H1 (cell line): Measurements from ENCODE around the gene PGRMC1. TPM values are rescaled to one million over a fixed set of nuclear protein-coding genes. Genes with fewer than 3 reads are reported as not detected.

Source experiments
- CTCF ChIA-PET: fragments of 300-600 bp; sonication (Branson Sonifier 250); formaldehyde crosslinking; loops from one replicate; lab custom pipeline; 2021; ENCODE audit not compliant: partially characterized antibody; lab: Charles Lee
- POLR2A ChIA-PET: fragments of 300-600 bp; sonication (Branson Sonifier 250); formaldehyde crosslinking; loops from one replicate; lab custom pipeline; 2021; ENCODE audit warnings: inconsistent platforms; ENCODE audit not compliant: partially characterized antibody; lab: Charles Lee
- DNase-seq, 2 experiments: peaks; one replicate each; pipeline versions ENCODE4 v3.0.0 to v3.0.0-alpha.2; 2010 to 2022; ENCODE audit warnings: low spot score in 2 of 2, low read depth in 1 of 2, mixed read lengths in 1 of 2
- FAIRE-seq: peaks from 2 replicates; lab custom pipeline; 2011; peaks lifted over from hg19 to GRCh38; lab: Jason Lieb, UNC
- H2AFZ ChIP-seq: 2 replicates; pipeline ENCODE4 v1.8.1; 2012; ENCODE audit warnings: low read length, inconsistent platforms
- H2AK5ac ChIP-seq: 2 replicates; pipeline ENCODE4 v1.6.1; 2013; ENCODE audit warnings: low read depth, low read length
- H2BK120ac ChIP-seq: replicated peaks from 2 replicates; pipeline ENCODE3; 2013; ENCODE audit warnings: low read depth, low read length, inconsistent platforms
- H2BK12ac ChIP-seq: 2 replicates; pipeline ENCODE4 v1.6.1; 2013; ENCODE audit warnings: low read depth, low read length
- H2BK15ac ChIP-seq: 2 replicates; pipeline ENCODE4 v1.6.1; 2013; ENCODE audit warnings: low read length
- H2BK20ac ChIP-seq: 2 replicates; pipeline ENCODE4 v1.6.1; 2013; ENCODE audit warnings: low read length
- H2BK5ac ChIP-seq: 2 replicates; pipeline ENCODE4 v1.6.1; 2013; ENCODE audit warnings: low read depth, low read length
- H3K14ac ChIP-seq: 2 replicates; pipeline ENCODE4 v1.6.1; 2013; ENCODE audit warnings: inconsistent platforms; ENCODE audit not compliant: insufficient read length
- H3K18ac ChIP-seq: 2 replicates; pipeline ENCODE4 v1.6.1; 2013; ENCODE audit warnings: low read length; ENCODE audit errors: extremely low read depth
- H3K23ac ChIP-seq: 2 replicates; pipeline ENCODE4 v1.6.1; 2013; ENCODE audit warnings: inconsistent platforms; ENCODE audit not compliant: insufficient read length
- H3K23me2 ChIP-seq: 2 replicates; pipeline ENCODE4 v1.6.1; 2013; ENCODE audit warnings: low read depth, low read length
- H3K27ac ChIP-seq: 2 replicates; pipeline ENCODE4 v1.6.1; 2011; ENCODE audit warnings: low read depth, low read length, inconsistent platforms
- H3K27me3 ChIP-seq, 4 experiments: replicated peaks in 1 of 4; 1 replicate in 1 of 4; 2 replicates in 3 of 4; pipeline versions ENCODE4 v1.6.1 to v1.8.1; 2011 to 2013; ENCODE audit warnings: low read length in 3 of 4, mild to moderate bottlenecking in 3 of 4, inconsistent platforms in 2 of 4, mixed read lengths in 2 of 4, moderate library complexity in 1 of 4; ENCODE audit not compliant: control insufficient read depth in 3 of 4, insufficient read depth in 3 of 4; ENCODE audit errors: extremely low read depth in 1 of 4
- H3K36me3 ChIP-seq, 4 experiments: 2 replicates each; pipeline versions ENCODE4 v1.6.1 to v1.8.1; 2011 to 2013; ENCODE audit warnings: mild to moderate bottlenecking in 4 of 4, low read length in 3 of 4, moderate library complexity in 2 of 4, control low read depth in 1 of 4, inconsistent platforms in 1 of 4; ENCODE audit not compliant: insufficient read depth in 4 of 4, control insufficient read depth in 2 of 4
- H3K4ac ChIP-seq: replicated peaks from 2 replicates; pipeline ENCODE3; 2013; ENCODE audit warnings: low read length, low read depth, mixed read lengths, inconsistent platforms; ENCODE audit not compliant: insufficient read length
- H3K4me1 ChIP-seq, 4 experiments: replicated peaks in 1 of 4; 1 replicate in 1 of 4; 2 replicates in 3 of 4; pipeline versions ENCODE4 v1.6.1 to v1.8.1; 2011 to 2013; ENCODE audit warnings: low read length in 3 of 4, inconsistent platforms in 2 of 4, mixed read lengths in 1 of 4; ENCODE audit not compliant: insufficient read depth in 4 of 4, control insufficient read depth in 3 of 4
- H3K4me2 ChIP-seq, 2 experiments: 2 replicates each; pipeline versions ENCODE4 v1.6.1 to v1.8.1; 2011 to 2013; ENCODE audit warnings: low read depth in 2 of 2, low read length in 2 of 2, control low read depth in 1 of 2, inconsistent platforms in 1 of 2, mild to moderate bottlenecking in 1 of 2; ENCODE audit not compliant: insufficient read depth in 1 of 2
- H3K4me3 ChIP-seq, 4 experiments: fragments of 200-600, 300-600 bp in 1 of 4; sonication (generic), shearing (Covaris generic), sonication (Bioruptor Twin) in 1 of 4; 2 replicates each; pipeline versions ENCODE4 v1.5.1 to v1.8.1; 2011 to 2016; ENCODE audit warnings: low read length in 4 of 4, low read depth in 3 of 4, control low read depth in 2 of 4, inconsistent platforms in 2 of 4, mild to moderate bottlenecking in 2 of 4, mixed read lengths in 1 of 4, moderate library complexity in 1 of 4; ENCODE audit not compliant: insufficient read depth in 2 of 4; ENCODE audit errors: extremely low read depth in 1 of 4
- H3K56ac ChIP-seq: replicated peaks from 2 replicates; pipeline ENCODE3; 2013; ENCODE audit warnings: low read depth, mild to moderate bottlenecking, mixed read lengths, low read length, inconsistent platforms; ENCODE audit not compliant: insufficient read length
- H3K79me1 ChIP-seq: 2 replicates; pipeline ENCODE4 v1.6.1; 2013; ENCODE audit warnings: low read depth, low read length, control low read depth
- H3K79me2 ChIP-seq, 2 experiments: 2 replicates each; pipeline versions ENCODE4 v1.6.1 to v1.8.1; 2012 to 2013; ENCODE audit warnings: low read length in 2 of 2, mild to moderate bottlenecking in 2 of 2, inconsistent platforms in 1 of 2; ENCODE audit not compliant: insufficient read depth in 2 of 2, control insufficient read depth in 1 of 2
- H3K9ac ChIP-seq, 4 experiments: replicated peaks in 1 of 4; 1 replicate in 1 of 4; 2 replicates in 3 of 4; pipeline versions ENCODE4 v1.6.1 to v1.8.1; 2011 to 2013; ENCODE audit warnings: low read depth in 3 of 4, low read length in 3 of 4, control low read depth in 2 of 4, mild to moderate bottlenecking in 2 of 4, moderate library complexity in 2 of 4, inconsistent platforms in 1 of 4; ENCODE audit errors: extremely low read depth in 1 of 4
- H3K9me3 ChIP-seq, 2 experiments: 2 replicates each; pipeline versions ENCODE4 v1.6.1 to v1.8.1; 2012 to 2013; ENCODE audit warnings: mild to moderate bottlenecking in 2 of 2, moderate library complexity in 2 of 2, control low read depth in 1 of 2, inconsistent platforms in 1 of 2, low read depth in 1 of 2, low read length in 1 of 2, mixed read lengths in 1 of 2; ENCODE audit not compliant: insufficient read depth in 2 of 2
- H4K20me1 ChIP-seq, 2 experiments: replicated peaks in 1 of 2; 2 replicates each; pipeline versions ENCODE3 to v1.8.1; 2011 to 2013; ENCODE audit warnings: inconsistent platforms in 2 of 2, low read length in 2 of 2, mild to moderate bottlenecking in 1 of 2; ENCODE audit not compliant: insufficient read depth in 2 of 2, control insufficient read depth in 1 of 2
- H4K5ac ChIP-seq: 2 replicates; pipeline ENCODE4 v1.6.1; 2013; ENCODE audit warnings: low read length, low read depth, mixed read lengths, inconsistent platforms; ENCODE audit not compliant: insufficient read length
- H4K8ac ChIP-seq: 2 replicates; pipeline ENCODE4 v1.8.0; 2013; ENCODE audit warnings: mild to moderate bottlenecking, moderate library complexity, low read length, inconsistent platforms; ENCODE audit not compliant: insufficient read depth; ENCODE audit errors: extremely low read depth
- H4K91ac ChIP-seq: replicated peaks from 2 replicates; pipeline ENCODE3; 2013; ENCODE audit warnings: low read length, mixed read lengths, inconsistent platforms; ENCODE audit not compliant: insufficient read length
- E2F6 ChIP-seq: IDR thresholded peaks from 2 replicates; pipeline ENCODE4 v1.6.1; 2012; ENCODE audit warnings: inconsistent platforms
- polyA plus RNA-seq, 7 experiments: library from polyadenylated mRNA; depleted of rRNA in 3 of 7; stranded (reverse) in 5 of 7; unstranded in 2 of 7; fragments of >200 nt in 5 of 7; fragments of 200-250 nt in 2 of 7; gene quantifications; 1 replicate in 5 of 7; 2 replicates in 1 of 7; 4 replicates in 1 of 7; pipeline versions ENCODE4 v1.2.1 to v1.2.3, GENCODE V29; 2011 to 2013; ENCODE audit warnings: missing spikeins in 2 of 7, mixed read lengths in 2 of 7
- total RNA-seq: library from RNA; stranded (reverse); fragmentation: NEBNext Ultra II Directional; extraction: Animal tissue kit (Norgen Biotek cat#: 25700); gene quantifications from 2 replicates; pipeline ENCODE4 v1.2.1, GENCODE V29; 2021

Gene PGRMC1
- total and polyA plus RNA-seq, 2 of the 8 experiments (the other 6 are each of a cell fraction or from before 2014, with no cell fraction given) = 127 to 248 TPM

GRCh38 chrX:119223783-119224182 is 12.3 kb upstream of the PGRMC1 start:
- Histone ChIP-seq H2AFZ (no peak overlapping the region), H3K4me2 (no peak overlapping the region), H3K36me3 (no peaks in the 10 kb centered on the region), H3K4me3 (no peak overlapping the region), H3K23me2 (no peaks in the 10 kb centered on the region), H3K23ac (no peak overlapping the region), H4K5ac (no peak overlapping the region), H4K20me1 (no peaks in the 10 kb centered on the region), H2BK120ac (no peak overlapping the region), H3K79me2 (no peaks in the 10 kb centered on the region), H3K27me3 (no peaks in the 10 kb centered on the region), H2BK15ac (no peak overlapping the region), H3K18ac (no peak overlapping the region), H3K79me1 (no peaks in the 10 kb centered on the region), H3K27ac (no peak overlapping the region), H3K9me3 (no peaks in the 10 kb centered on the region), H2BK5ac (no peak overlapping the region), H3K4ac (no peak overlapping the region), H3K14ac (no peak overlapping the region), H4K91ac (no peak overlapping the region), H3K9ac (no peak overlapping the region), H3K4me1 (no peaks in the 10 kb centered on the region), H2BK12ac (no peak overlapping the region), H3K56ac (no peak overlapping the region), H2AK5ac (no peak overlapping the region), H2BK20ac (no peak overlapping the region), H4K8ac (no peak overlapping the region)
- DNase-seq (no peak), FAIRE-seq (no peak)
- ChIA-PET POLR2A (no interaction called here), CTCF (no interaction called here)
- TF ChIP-seq E2F6 = no peak
